Activated naive CD4-positive, alpha-beta T cell treated with anti-CD3 and anti-CD28 coated beads, Interleukin-2, amount 50 U/mL, for 24 hours (primary cell): ENCODE data around the gene NXPE4.
"Not testable (repeated sequence)": the region's sequence is repeated elsewhere in the genome, so short reads cannot be mapped to it uniquely, and the experiment has no call there.

Source experiments
- H3K27ac Mint-ChIP-seq: one replicate; pipeline ENCODE4 v1.8.0; 2021; ENCODE audit warnings: mild to moderate bottlenecking, mixed read lengths
- H3K27me3 Mint-ChIP-seq: one replicate; pipeline ENCODE4 v1.8.0; 2021; ENCODE audit warnings: mixed read lengths
- H3K36me3 Mint-ChIP-seq: one replicate; pipeline ENCODE4 v1.8.0; 2021; ENCODE audit warnings: mixed read lengths
- H3K4me1 Mint-ChIP-seq: one replicate; pipeline ENCODE4 v1.8.0; 2021; ENCODE audit warnings: mixed read lengths
- H3K4me3 Mint-ChIP-seq: one replicate; pipeline ENCODE4 v1.8.0; 2021; ENCODE audit warnings: mild to moderate bottlenecking, mixed read lengths
- H3K9me3 Mint-ChIP-seq: one replicate; pipeline ENCODE4 v1.8.0; 2021; ENCODE audit warnings: mixed read lengths

The NXPE4 gene

GRCh38 chr11:114595571-114595970 lies at the start of gene NXPE4:
TSS of gene NXPE4 (minus strand) at chr11:114595786. CDS start at chr11:114594759, 1,027 bp downstream.
- H3K36me3 Mint-ChIP-seq = no peaks in the 10 kb centered on the region
- no peak within 1 kb of the TSS for H3K4me3 Mint-ChIP-seq
- H3K9me3 Mint-ChIP-seq = no peaks in the 10 kb centered on the region
- H3K27me3 Mint-ChIP-seq = peaks cover 3% of the 10 kb centered on the region
- no peak within 1 kb of the TSS for H3K27ac Mint-ChIP-seq
- H3K4me1 Mint-ChIP-seq = no peaks in the 10 kb centered on the region

DNA sequence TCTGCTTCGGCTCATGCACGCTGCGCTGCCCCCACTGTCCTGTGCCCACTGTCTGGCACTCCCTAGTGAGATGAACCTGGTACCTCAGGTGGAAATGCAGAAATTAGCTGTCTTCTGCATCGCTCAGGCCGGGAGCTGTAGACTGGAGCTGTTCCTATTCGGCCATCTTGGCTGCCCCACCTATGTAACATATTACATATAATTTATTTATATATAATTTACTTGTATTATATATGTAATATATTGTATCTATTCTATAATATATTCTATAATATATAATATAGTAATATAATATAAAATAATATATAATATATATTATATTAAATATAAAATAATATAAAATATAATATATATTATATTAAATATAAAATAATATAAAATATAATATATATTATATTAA lies 43.9 kb upstream of the NXPE4 start:
- H3K4me1 Mint-ChIP-seq, H3K36me3 Mint-ChIP-seq, H3K9me3 Mint-ChIP-seq, H3K27ac Mint-ChIP-seq, H3K27me3 Mint-ChIP-seq, H3K4me3 Mint-ChIP-seq: not testable (repeated sequence)

DNA sequence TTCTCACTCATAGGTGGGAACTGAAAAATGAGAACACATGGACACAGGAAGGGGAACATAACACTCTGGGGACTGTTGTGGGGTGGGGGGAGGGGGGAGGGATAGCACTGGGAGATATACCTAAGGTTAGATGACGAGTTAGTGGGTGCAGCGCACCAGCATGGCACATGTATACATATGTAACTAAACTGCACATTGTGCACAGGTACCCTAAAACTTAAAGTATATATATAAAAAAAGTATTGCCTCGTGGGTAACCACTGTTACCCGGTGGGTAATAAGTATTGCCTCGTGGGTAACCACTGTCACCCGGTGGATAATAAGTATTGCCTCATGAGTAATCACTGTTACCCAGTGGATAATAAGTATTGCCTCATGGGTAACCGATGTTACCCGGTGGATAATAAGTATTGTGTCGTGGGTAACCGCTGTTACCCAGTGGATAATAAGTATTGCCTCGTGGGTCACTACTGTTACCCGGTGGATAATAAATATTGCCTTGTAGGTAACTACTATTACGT lies 35.9 kb upstream of the NXPE4 start:
- not testable (repeated sequence) for H3K36me3 Mint-ChIP-seq, H3K4me1 Mint-ChIP-seq, H3K27me3 Mint-ChIP-seq, H3K27ac Mint-ChIP-seq, H3K4me3 Mint-ChIP-seq, H3K9me3 Mint-ChIP-seq

GRCh38 chr11:114625294-114625693 lies 29.7 kb upstream of the NXPE4 start:
- Mint-ChIP-seq H3K4me1 (no peaks in the 10 kb centered on the region), H3K9me3 (no peaks in the 10 kb centered on the region), H3K27ac (no peak overlapping the region), H3K27me3 (no peaks in the 10 kb centered on the region), H3K4me3 (no peak overlapping the region), H3K36me3 (no peaks in the 10 kb centered on the region)

DNA sequence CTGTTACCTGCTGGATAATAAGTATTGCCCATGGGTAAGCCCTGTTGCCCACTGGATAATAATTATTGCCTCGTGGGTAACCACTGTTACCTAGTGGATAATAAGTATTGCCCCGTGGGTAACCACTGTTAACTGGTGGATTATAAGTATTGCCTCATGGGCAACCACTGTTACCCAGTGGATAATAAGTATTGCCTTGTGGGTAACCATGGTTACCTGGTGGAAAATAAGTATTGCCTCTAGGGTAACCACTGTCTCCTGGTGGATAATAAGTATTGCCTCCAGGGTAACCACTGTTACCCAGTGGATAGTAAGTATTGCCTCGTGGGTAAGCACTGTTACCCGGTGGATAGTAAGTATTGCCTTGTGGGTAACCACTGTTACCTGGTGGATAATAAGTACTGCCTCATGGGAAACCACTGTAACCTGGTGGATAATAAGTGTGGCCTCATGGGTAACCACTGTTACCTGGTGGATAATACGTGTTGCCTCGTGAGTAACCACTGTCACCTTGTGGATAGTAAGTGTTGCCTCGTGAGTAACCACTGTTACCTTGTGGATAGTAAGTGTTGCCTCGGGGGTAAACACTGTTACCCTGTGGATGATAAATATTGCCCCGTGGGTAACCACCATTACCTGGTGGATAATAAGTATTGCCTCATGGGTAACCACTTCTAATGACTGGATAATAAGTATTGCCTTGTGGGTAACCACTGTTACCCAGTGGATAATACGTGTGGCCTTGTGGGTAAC lies 29.0 kb upstream of the NXPE4 start:
- no peak overlapping the region for H3K27ac Mint-ChIP-seq
- no peaks in the 10 kb centered on the region for H3K9me3 Mint-ChIP-seq
- H3K4me3 Mint-ChIP-seq = no peak overlapping the region
- no peaks in the 10 kb centered on the region for H3K36me3 Mint-ChIP-seq
- no peaks in the 10 kb centered on the region for H3K4me1 Mint-ChIP-seq
- H3K27me3 Mint-ChIP-seq = no peaks in the 10 kb centered on the region

DNA sequence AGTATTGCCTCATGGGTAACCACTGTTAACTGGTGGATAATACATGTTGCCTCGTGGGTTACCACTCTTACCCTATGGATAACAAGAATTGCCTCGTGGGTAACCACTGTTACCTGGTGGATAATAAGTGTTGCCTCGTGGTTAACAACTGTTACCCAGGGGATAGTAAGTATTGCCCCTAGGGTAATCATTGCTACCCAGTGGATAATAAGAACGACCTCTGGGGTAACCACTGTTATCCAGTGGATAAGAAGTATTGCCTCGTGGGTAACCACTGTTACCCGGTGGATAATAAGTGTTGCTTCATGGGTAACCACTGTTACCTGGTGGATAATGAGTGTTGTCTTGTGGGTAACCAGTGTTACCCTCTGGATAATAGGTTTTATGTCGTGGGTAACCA lies 28.1 kb upstream of the NXPE4 start:
- Mint-ChIP-seq H3K36me3 (no peaks in the 10 kb centered on the region), H3K27me3 (no peaks in the 10 kb centered on the region), H3K4me3 (no peak overlapping the region), H3K27ac (no peak overlapping the region), H3K9me3 (no peaks in the 10 kb centered on the region), H3K4me1 (no peaks in the 10 kb centered on the region)

- Mint-ChIP-seq H3K36me3 (no peaks in the 10 kb centered on the region), H3K27ac (no peak overlapping the region), H3K27me3 (no peaks in the 10 kb centered on the region), H3K4me3 (no peak overlapping the region), H3K9me3 (no peaks in the 10 kb centered on the region), H3K4me1 (no peaks in the 10 kb centered on the region)
Measured at GRCh38 chr11:114622858-114623257, 27.3 kb upstream of the NXPE4 start.

GRCh38 chr11:114621950-114622809 lies 26.6 kb upstream of the NXPE4 start:
- Mint-ChIP-seq H3K4me1 (no peaks in the 10 kb centered on the region), H3K36me3 (no peaks in the 10 kb centered on the region), H3K27ac (no peak overlapping the region), H3K4me3 (no peak overlapping the region), H3K27me3 (no peaks in the 10 kb centered on the region), H3K9me3 (no peaks in the 10 kb centered on the region)

DNA sequence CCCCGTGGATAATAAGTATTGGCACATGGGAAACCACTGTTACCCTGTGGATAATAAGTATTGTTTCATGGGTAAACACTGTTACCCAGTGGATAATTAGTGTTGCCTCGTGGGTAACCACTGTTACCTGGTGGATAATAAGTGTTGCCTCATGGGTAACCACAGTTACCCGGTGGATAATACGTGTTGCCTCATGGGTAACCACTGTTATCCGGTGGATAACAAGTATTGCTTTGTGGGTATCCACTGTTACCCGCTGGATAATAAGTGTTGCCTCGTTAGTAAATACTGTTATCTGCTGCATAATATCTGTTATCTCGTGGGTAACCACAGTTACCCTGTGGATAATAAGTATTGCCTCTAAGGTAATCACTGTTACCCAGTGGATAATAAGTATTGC lies 25.5 kb upstream of the NXPE4 start:
- no peak overlapping the region for H3K4me3 Mint-ChIP-seq
- H3K4me1 Mint-ChIP-seq = no peaks in the 10 kb centered on the region
- no peak overlapping the region for H3K27ac Mint-ChIP-seq
- H3K27me3 Mint-ChIP-seq = no peaks in the 10 kb centered on the region
- no peaks in the 10 kb centered on the region for H3K36me3 Mint-ChIP-seq
- no peaks in the 10 kb centered on the region for H3K9me3 Mint-ChIP-seq

DNA sequence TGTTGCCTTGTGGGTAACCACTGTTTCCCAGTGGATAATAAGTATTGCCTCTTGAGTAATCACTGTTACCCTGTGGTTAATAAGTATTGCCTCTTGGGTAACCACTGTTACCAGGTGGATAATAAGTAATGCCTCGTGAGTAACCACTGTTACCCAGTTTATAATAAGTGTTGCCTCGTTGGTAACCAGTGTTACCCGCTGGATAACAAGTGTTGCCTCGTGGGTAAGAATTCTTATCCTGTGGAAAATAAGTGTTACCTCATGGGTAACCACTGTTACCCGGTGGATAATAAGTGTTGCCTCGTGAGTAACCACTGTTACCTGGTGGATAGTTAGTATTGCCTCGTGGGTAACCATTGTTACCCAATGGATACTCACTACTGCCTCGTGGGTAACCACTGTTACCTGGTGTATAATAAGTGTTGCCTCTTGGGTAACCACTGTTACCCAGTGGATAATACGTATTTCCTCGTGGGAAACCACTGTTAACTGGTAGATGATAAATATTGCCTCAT lies 24.1 kb upstream of the NXPE4 start:
- Mint-ChIP-seq H3K27ac (no peak overlapping the region), H3K4me1 (no peaks in the 10 kb centered on the region), H3K4me3 (no peak overlapping the region), H3K9me3 (no peaks in the 10 kb centered on the region), H3K36me3 (no peaks in the 10 kb centered on the region), H3K27me3 (no peaks in the 10 kb centered on the region)

GRCh38 chr11:114618139-114618538 lies 22.6 kb upstream of the NXPE4 start:
- no peaks in the 10 kb centered on the region for H3K27me3 Mint-ChIP-seq
- H3K4me3 Mint-ChIP-seq = no peak overlapping the region
- no peaks in the 10 kb centered on the region for H3K9me3 Mint-ChIP-seq
- no peak overlapping the region for H3K27ac Mint-ChIP-seq
- H3K4me1 Mint-ChIP-seq = no peaks in the 10 kb centered on the region
- H3K36me3 Mint-ChIP-seq = no peaks in the 10 kb centered on the region

- no peak overlapping the region for H3K27ac Mint-ChIP-seq
- no peaks in the 10 kb centered on the region for H3K4me1 Mint-ChIP-seq
- H3K4me3 Mint-ChIP-seq = no peak overlapping the region
- H3K36me3 Mint-ChIP-seq = no peaks in the 10 kb centered on the region
- H3K9me3 Mint-ChIP-seq = no peaks in the 10 kb centered on the region
- H3K27me3 Mint-ChIP-seq = no peaks in the 10 kb centered on the region
Measured at GRCh38 chr11:114617157-114618124, 21.9 kb upstream of the NXPE4 start.

DNA sequence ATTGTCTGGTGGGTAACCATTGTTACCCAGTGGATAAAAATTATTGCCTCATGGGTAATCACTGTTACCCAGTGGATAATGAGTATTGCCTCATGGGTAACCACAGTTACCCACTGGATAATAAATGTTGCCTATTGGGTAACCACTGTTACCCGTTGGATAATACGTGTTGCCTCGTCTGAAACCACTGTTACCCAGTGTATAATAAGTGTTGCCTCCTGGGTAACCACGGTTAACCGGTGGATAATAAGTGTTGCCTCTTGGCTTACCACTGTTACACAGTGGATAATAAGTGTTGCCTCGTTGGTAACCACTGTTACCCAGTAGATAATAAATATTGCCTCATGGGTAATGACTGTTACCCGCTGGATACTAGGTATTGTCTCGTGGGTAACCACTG lies 20.9 kb upstream of the NXPE4 start:
- no peaks in the 10 kb centered on the region for H3K27me3 Mint-ChIP-seq
- no peak overlapping the region for H3K27ac Mint-ChIP-seq
- no peak overlapping the region for H3K4me3 Mint-ChIP-seq
- no peaks in the 10 kb centered on the region for H3K36me3 Mint-ChIP-seq
- H3K9me3 Mint-ChIP-seq = no peaks in the 10 kb centered on the region
- H3K4me1 Mint-ChIP-seq = no peaks in the 10 kb centered on the region

DNA sequence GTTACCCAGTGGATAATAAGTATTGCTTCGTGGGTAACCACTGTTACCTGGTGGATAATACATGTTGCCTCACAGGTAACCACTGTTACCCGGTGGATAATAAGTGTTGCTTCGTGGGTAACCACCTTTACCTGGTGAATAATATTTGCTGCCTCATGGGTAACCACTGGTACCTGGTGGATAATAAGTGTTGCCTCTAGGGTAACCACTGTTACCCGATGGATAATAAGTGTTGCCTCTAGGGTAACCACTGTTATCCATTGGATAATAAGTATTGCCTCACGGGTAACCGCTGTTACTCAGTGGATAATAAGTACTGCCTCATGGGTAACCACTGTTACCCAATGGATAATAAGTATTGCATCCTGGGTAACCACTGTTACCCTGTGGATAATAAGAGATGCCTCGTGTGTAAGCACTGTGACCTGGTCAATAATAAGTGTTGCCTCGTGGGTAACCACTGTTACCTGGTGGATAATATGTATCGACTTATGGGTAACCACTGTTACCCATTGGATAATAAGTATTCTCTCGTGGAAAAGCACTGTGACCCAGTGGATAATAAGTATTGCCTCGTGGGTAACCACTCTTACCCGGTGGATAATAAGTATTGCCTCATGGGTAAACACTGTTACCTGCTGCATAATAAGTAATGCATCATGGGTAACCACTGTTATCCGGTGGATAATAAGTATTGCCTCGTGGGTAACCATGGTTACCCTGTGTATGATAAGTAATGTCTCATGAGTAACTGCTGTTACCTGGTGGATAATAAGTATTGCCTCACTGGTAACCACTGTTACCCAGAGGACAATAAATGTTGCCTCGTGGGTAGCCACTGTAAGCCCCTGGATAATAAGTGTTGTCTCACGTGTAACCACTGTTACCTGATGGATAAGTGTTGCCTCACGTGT lies 20.1 kb upstream of the NXPE4 start:
- H3K36me3 Mint-ChIP-seq = no peaks in the 10 kb centered on the region
- no peak overlapping the region for H3K27ac Mint-ChIP-seq
- no peak overlapping the region for H3K4me3 Mint-ChIP-seq
- H3K9me3 Mint-ChIP-seq = no peaks in the 10 kb centered on the region
- no peaks in the 10 kb centered on the region for H3K27me3 Mint-ChIP-seq
- H3K4me1 Mint-ChIP-seq = no peaks in the 10 kb centered on the region
